IMR-90 (cell line): ENCODE results near the gene L3MBTL2. TPM values are rescaled to one million over a fixed set of nuclear protein-coding genes. Genes with fewer than 3 reads are reported as not detected.

Experiments used
- ATAC-seq: fragments of 200-7000 bp; cut with Tn5 transposase; 2 replicates; pipeline ENCODE4 v1.9.1; 2020; ENCODE audit warnings: low read depth, mild to moderate bottlenecking, moderate library complexity
- BruUV-seq: library from RNA; stranded (reverse); fragments of 400-500 nt; replicated peaks from 2 replicates; lab custom pipeline; 2021; lab: Mats Ljungman, UMichigan
- CTCF ChIA-PET: fragments of 300-600 bp; formaldehyde crosslinking; extraction: SDS; loops from one replicate; lab custom pipeline; 2021; ENCODE audit warnings: antibody characterized with exemption; lab: Yijun Ruan, JAX
- POLR2A ChIA-PET: fragments of 300-600 bp; sonication (Branson Sonifier 250); formaldehyde crosslinking; loops from one replicate; lab custom pipeline; 2022; ENCODE audit warnings: antibody characterized with exemption; ENCODE audit not compliant: unreplicated experiment; lab: Charles Lee
- DNase-seq: peaks from one replicate; pipeline ENCODE4 v3.0.0; 2013
- H2AFZ ChIP-seq: replicated peaks from 2 replicates; pipeline ENCODE3; 2013; ENCODE audit warnings: low read length, mild to moderate bottlenecking; ENCODE audit not compliant: poor library complexity
- H2AK5ac ChIP-seq: 2 replicates; pipeline ENCODE4 v1.6.1; 2013; ENCODE audit warnings: low read depth, low read length, inconsistent platforms
- H2AK9ac ChIP-seq: replicated peaks from 2 replicates; pipeline ENCODE3; 2013; ENCODE audit warnings: mild to moderate bottlenecking, low read depth, low read length, moderate library complexity; ENCODE audit not compliant: poor library complexity
- H2BK120ac ChIP-seq: 2 replicates; pipeline ENCODE4 v1.6.1; 2013; ENCODE audit warnings: low read depth, low read length, inconsistent platforms
- H2BK15ac ChIP-seq: 3 replicates; pipeline ENCODE4 v1.6.1; 2013; ENCODE audit warnings: low read depth, low read length, inconsistent platforms
- H2BK20ac ChIP-seq: 2 replicates; pipeline ENCODE4 v1.6.1; 2013; ENCODE audit warnings: low read depth, mild to moderate bottlenecking, inconsistent platforms, low read length, moderate library complexity
- H2BK5ac ChIP-seq: 2 replicates; pipeline ENCODE4 v1.6.1; 2013; ENCODE audit warnings: mild to moderate bottlenecking, low read depth, low read length, inconsistent platforms; ENCODE audit not compliant: poor library complexity, severe bottlenecking
- H3K14ac ChIP-seq: replicated peaks from 2 replicates; pipeline ENCODE4 v1.6.1; 2013; ENCODE audit warnings: low read depth, low read length, inconsistent platforms
- H3K18ac ChIP-seq: 2 replicates; pipeline ENCODE4 v1.6.1; 2013; ENCODE audit warnings: low read depth, low read length, control low read depth
- H3K23ac ChIP-seq: 2 replicates; pipeline ENCODE4 v1.6.1; 2013; ENCODE audit warnings: low read depth, low read length, inconsistent platforms
- H3K27ac ChIP-seq: 2 replicates; pipeline ENCODE4 v1.5.1; 2013; ENCODE audit warnings: mild to moderate bottlenecking, control low read depth, low read length; ENCODE audit not compliant: insufficient read depth
- H3K27me3 ChIP-seq: 2 replicates; pipeline ENCODE4 v1.6.1; 2013; ENCODE audit warnings: low read length; ENCODE audit not compliant: control insufficient read depth, insufficient read depth
- H3K36me3 ChIP-seq: 2 replicates; pipeline ENCODE4 v1.6.1; 2013; ENCODE audit warnings: low read length, mixed read lengths; ENCODE audit not compliant: control insufficient read depth, insufficient read depth
- H3K4ac ChIP-seq: 2 replicates; pipeline ENCODE4 v1.6.1; 2013; ENCODE audit warnings: low read depth, low read length, inconsistent platforms
- H3K4me1 ChIP-seq: 2 replicates; pipeline ENCODE4 v1.6.1; 2013; ENCODE audit warnings: low read length, mixed read lengths; ENCODE audit not compliant: control insufficient read depth, insufficient read depth
- H3K4me2 ChIP-seq: 2 replicates; pipeline ENCODE4 v1.6.1; 2013; ENCODE audit warnings: low read depth, mild to moderate bottlenecking, control low read depth, low read length, moderate library complexity
- H3K4me3 ChIP-seq: 2 replicates; pipeline ENCODE4 v1.5.1; 2013; ENCODE audit warnings: low read depth, mild to moderate bottlenecking, control low read depth, low read length, moderate library complexity; ENCODE audit not compliant: insufficient read depth
- H3K56ac ChIP-seq: 2 replicates; pipeline ENCODE4 v1.6.1; 2013; ENCODE audit warnings: low read length, inconsistent platforms; ENCODE audit not compliant: insufficient read depth; ENCODE audit errors: extremely low read depth
- H3K79me1 ChIP-seq, 2 experiments: 2 replicates each; pipeline ENCODE4 v1.6.1; 2013; ENCODE audit warnings: low read length in 2 of 2, inconsistent platforms in 1 of 2, low read depth in 1 of 2
- H3K9ac ChIP-seq: 2 replicates; pipeline ENCODE4 v1.6.1; 2013; ENCODE audit warnings: low read depth, low read length, control low read depth
- H3K9me1 ChIP-seq: 2 replicates; pipeline ENCODE4 v1.6.1; 2013; ENCODE audit warnings: low read length, inconsistent platforms; ENCODE audit not compliant: insufficient read depth
- H3K9me3 ChIP-seq: 2 replicates; pipeline ENCODE4 v1.6.1; 2013; ENCODE audit warnings: low read length; ENCODE audit not compliant: control insufficient read depth, insufficient read depth
- H4K20me1 ChIP-seq: 2 replicates; pipeline ENCODE4 v1.6.1; 2013; ENCODE audit warnings: low read length, inconsistent platforms; ENCODE audit not compliant: insufficient read depth
- H4K5ac ChIP-seq: 2 replicates; pipeline ENCODE4 v1.6.1; 2013; ENCODE audit warnings: mild to moderate bottlenecking, low read depth, low read length, control low read depth
- H4K8ac ChIP-seq, 2 experiments: 2 replicates each; pipeline ENCODE4 v1.6.1; 2013; ENCODE audit warnings: low read depth in 2 of 2, low read length in 2 of 2, control low read depth in 1 of 2, inconsistent platforms in 1 of 2
- H4K91ac ChIP-seq: 2 replicates; pipeline ENCODE4 v1.6.1; 2013; ENCODE audit warnings: low read depth, low read length, inconsistent platforms; ENCODE audit not compliant: insufficient read depth
- BHLHE40 ChIP-seq: fragments of 150-350 bp; IDR thresholded peaks from 2 replicates; pipeline ENCODE4 v1.6.1; 2016; ENCODE audit warnings: mild to moderate bottlenecking, low read depth, low read length
- CEBPB ChIP-seq: IDR thresholded peaks from 2 replicates; pipeline ENCODE4 v1.6.1; 2012; ENCODE audit warnings: low read depth, low read length, improper control_type of control experiment
- CTCF ChIP-seq: conservative IDR thresholded peaks from 2 replicates; pipeline ENCODE4 v1.5.1; 2012; ENCODE audit warnings: mild to moderate bottlenecking, low read depth, low read length, improper control_type of control experiment
- SMC3 ChIP-seq: fragments of 150-350 bp; IDR thresholded peaks from 2 replicates; pipeline ENCODE4 v1.6.1; 2016; ENCODE audit warnings: low read depth, mild to moderate bottlenecking, antibody characterized with exemption, low read length, moderate library complexity
- USF2 ChIP-seq: fragments of 150-350 bp; IDR thresholded peaks from 2 replicates; pipeline ENCODE4 v1.6.1; 2017; ENCODE audit warnings: mild to moderate bottlenecking, antibody characterized with exemption, low read length, low read depth
- WGBS, 2 experiments: methylation state at CpG; one replicate each; pipeline versions ENCODE4 v1.1.5 to v1.1.7; 2013; ENCODE audit warnings: missing lambda C conversion rate in 2 of 2; ENCODE audit not compliant: insufficient read length in 1 of 2; ENCODE audit errors: extremely low coverage in 2 of 2; 5-methylcytosine and 5-hydroxymethylcytosine counted together
- dilution Hi-C: fragments of 300-500 bp; cut with HindIII; formaldehyde crosslinking; loops from one replicate; pipeline ENCODE4 v1.14.3; 2018; ENCODE audit warnings: low sequenced_read_pairs; ENCODE audit not compliant: unreplicated experiment
- in situ Hi-C: fragments of 300-500 bp; cut with MboI; formaldehyde crosslinking; loops from 3 replicates; pipeline ENCODE4 v1.14.3; 2019; ENCODE audit warnings: low sequenced_read_pairs, inconsistent platforms, mixed read lengths
- intact Hi-C: fragments of 100-400 bp; cut with micrococcal nuclease; formaldehyde crosslinking; loops from 2 replicates; pipeline ENCODE4 v1.10.0; 2022
- polyA plus RNA-seq, 3 experiments: library from polyadenylated mRNA; depleted of rRNA; stranded (reverse); fragments of >200 nt; gene quantifications; 2 replicates each; pipeline ENCODE4 v1.2.3, GENCODE V29; 2012; ENCODE audit warnings: low replicate concordance in 1 of 3
- total RNA-seq: library from RNA; depleted of rRNA; stranded (reverse); fragments of >200 nt; gene quantifications from 2 replicates; pipeline ENCODE4 v1.2.3, GENCODE V29; 2012

The L3MBTL2 gene
- total and polyA plus RNA-seq, 2 of the 4 experiments (the other 2 are of a cell fraction) = 20.6 to 25.1 TPM

- Histone ChIP-seq H3K9me3 (no peaks in the 10 kb centered on the region), H4K20me1 (0 out of 2 replicates have a peak, but pooled peaks cover 3% of the 10 kb centered on the region), H3K4ac (no peak overlapping the region), H2BK20ac (no peak overlapping the region), H3K18ac (no peak overlapping the region), H3K36me3 (peaks cover 5% of the 10 kb centered on the region), H2AK9ac (no peak overlapping the region), H3K4me3 (no peak overlapping the region), H2BK15ac (no peak overlapping the region), H4K91ac (no peak overlapping the region), H3K4me1 (peaks cover 3% of the 10 kb centered on the region; the same call in 1 of the 2 replicates), H2BK120ac (no peak overlapping the region), H4K5ac (no peak overlapping the region), H3K27me3 (no peaks in the 10 kb centered on the region), H3K27ac (no peak overlapping the region), H2AK5ac (no peak overlapping the region), H3K4me2 (no peak overlapping the region), H3K79me1 (peaks cover 0 to 2% of the 10 kb centered on the region in 2 experiments; a peak in 1 of 4 replicates), H2BK5ac (no peak overlapping the region), H2AFZ (no peak overlapping the region), H3K9me1 (peaks cover 4% of the 10 kb centered on the region; the same call in 1 of the 2 replicates), H4K8ac (no peak overlapping the region), H3K14ac (no peak overlapping the region), H3K23ac (no peak overlapping the region), H3K9ac (no peak overlapping the region), H3K56ac (no peak overlapping the region)
- no peak for ATAC-seq
- DNase-seq = no peak
- BruUV-seq = no TSS peak
- CTCF ChIA-PET = interaction anchor here (0.6 kb wide), 1 partner anchor 310 kb away, joined by 3 read pairs; no protein-coding TSS in a partner anchor
- WGBS, 2 experiments = no CpG with 5 or more reads among the region's 3 CpGs
- in situ Hi-C loops (no loop called here), dilution Hi-C loops (no loop called here), intact Hi-C loops (no loop called here)
- POLR2A ChIA-PET = no interaction called here
- TF ChIP-seq USF2 (no peak), CTCF (no peak), CEBPB (no peak), BHLHE40 (no peak), SMC3 (no peak)
Observed at GRCh38 chr22:41184679-41185078, 20.4 kb upstream of the L3MBTL2 start.
